DMS153 treated with DMSO at 0.1 percent for 48 hours (cell line): ENCODE measurements around the gene SYCN.
"Not testable (repeated sequence)": the region's sequence is repeated elsewhere in the genome, so short reads cannot be mapped to it uniquely, and the experiment has no call there.

Source experiments
- DNase-seq: peaks from one replicate; lab custom pipeline; 2025; ENCODE audit not compliant: unreplicated experiment; lab: John Stamatoyannopoulos, UW

The SYCN gene

DNA sequence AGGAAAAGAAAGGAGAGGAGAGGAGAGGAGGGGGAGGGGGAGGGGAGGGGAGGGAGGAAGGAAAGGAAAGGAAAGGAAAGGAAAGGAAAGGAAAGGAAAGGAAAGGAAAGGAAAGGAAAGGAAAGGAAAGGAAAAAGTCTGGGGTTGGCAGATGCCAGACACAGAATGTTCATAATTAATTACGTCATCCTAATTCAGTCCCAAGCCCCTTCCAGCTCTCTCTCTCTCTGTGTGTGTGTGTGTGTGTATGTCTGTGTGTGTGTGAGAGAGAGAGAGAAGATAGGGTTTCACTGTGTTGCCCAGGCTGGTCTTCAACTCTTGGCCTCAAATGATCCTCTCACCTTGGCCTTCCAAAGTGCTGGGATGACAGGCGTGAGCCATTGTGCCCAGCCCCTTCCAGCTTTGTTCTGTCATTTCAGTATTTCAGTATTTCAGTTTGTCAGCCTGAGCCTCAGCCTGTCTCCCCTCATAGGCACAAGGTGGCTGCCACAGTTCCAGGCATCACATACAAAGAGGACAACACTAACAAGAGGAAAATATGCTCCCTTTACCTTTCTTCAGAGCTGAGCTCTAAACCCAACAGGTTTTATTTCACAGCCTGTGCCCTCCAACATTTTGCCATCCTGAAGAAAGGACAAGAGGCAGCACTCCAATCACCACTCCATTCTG is 26.2 kb upstream of the SYCN start:
- DNase-seq = no peak

DNA sequence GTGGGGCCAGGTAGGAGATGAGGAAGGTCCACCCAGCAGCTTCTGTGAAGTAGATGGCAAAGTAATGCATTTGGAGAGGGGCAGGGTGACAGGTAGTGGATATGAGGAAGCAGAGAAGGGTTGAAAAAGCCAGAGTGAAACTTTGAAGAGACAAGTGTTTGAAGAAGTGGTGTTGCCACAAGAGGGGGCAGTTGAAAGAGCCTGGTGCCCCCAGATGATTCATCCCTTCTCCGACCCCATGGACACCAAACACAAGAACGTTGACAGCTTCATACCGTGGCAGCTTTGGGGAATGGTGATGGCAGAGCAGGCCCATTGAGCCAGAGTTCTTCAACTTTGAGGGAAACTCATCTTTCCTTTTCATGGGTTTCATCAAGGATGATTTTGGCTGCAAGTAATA is 20.8 kb upstream of the SYCN start:
- DNase-seq = no peak

DNA sequence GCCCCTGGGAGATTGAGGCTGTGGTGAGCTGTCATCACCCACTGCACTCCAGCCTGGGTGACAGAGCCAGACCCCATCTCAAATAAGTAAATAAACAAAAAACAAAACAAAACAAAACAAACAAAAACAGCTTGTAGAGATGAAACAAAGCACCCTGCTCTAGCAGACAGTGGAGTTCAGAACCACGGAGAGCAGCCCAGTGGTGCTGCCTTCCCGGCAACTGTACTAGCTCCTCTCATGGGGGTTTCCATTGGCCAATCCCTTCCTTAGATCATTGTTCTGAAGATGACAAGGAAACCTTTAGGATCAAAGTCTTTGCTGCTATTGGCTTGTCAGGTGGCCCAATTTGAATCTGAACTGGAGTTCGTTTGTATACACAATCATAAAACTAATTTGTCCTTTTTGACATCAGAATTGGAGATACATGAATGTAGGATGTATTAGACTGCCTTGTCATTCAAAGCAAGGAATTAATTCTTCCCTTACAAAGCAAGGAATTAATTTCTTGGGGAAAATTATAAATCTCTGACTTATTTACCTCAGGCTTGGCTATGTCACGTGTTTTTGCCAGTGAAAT is 19.7 kb upstream of the SYCN start:
- no peak for DNase-seq

DNA sequence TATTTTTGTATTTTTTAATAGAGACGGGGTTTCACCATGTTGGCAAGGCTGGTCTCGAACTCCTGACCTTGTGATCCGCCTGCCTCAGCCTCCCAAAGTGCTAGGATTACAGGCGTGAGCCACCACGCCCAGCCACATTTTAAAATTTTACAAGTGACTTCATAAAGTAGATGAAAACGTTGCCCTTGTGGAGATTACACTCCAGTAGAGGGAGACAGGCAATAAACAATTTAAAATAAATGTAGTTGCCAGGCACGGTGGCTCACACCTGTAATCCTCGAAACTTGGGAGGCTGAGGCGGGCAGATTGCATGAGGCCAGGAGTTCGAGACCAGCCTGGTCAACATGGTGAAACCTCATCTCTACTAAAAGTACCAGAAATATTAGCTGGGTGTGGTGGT is 15.0 kb upstream of the SYCN start:
- not testable (repeated sequence) for DNase-seq

DNA sequence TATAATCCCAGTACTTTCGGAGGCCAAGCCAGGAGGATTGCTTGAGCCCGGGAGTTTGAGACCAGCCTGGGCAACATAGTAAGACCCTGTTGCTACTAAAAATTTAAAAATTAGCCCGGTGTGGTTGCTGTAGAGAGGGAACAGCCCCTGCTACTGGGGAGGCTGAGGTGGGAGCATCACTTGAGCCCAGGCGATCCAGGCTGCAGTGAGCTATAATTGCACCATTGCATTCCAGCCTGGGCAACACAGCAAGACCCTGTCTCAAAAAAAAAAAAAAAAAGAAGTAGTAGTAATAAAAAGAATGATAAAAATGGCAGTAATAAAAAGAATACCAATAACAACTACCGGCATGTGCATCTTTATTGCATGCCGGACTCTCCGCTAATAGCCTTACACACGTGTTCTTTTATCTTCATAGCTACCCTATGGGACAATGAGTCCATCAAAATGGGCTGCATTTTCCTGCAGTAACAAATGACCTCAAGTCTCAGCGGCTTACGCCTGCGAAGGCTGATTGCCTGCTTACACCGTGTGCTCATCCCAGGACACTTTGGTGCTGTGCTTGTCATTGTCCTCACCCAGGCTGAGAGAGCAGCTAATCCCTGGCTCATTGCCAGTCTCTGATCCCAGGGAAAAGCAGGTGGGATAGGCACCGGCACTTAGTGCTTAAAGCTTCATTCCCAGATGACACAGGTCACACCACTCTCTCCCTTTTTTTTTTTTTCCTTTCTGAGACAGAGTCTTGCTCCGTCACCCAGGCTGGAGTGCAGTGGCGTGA is 14.4 kb upstream of the SYCN start:
- DNase-seq = no peak

DNA sequence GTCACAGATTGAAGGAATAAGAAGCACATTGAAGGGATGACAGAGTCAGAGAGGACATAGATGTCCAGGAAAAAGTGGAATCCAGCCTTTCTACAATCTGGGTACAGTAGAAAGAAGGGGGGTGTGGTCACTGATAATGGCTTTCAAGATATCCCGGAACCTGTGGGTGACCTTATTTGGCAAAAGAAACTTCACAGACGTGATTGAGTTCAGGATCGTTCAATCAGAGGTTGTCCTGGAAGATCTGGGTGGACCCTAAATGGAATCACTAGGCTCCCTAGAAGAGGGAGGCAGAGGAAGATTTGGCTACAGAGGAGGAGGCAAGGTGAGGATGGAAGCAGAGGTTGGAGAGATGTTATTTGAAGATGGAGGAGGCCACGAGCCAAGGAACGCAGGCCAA is 13.0 kb upstream of the SYCN start:
- no peak for DNase-seq

DNA sequence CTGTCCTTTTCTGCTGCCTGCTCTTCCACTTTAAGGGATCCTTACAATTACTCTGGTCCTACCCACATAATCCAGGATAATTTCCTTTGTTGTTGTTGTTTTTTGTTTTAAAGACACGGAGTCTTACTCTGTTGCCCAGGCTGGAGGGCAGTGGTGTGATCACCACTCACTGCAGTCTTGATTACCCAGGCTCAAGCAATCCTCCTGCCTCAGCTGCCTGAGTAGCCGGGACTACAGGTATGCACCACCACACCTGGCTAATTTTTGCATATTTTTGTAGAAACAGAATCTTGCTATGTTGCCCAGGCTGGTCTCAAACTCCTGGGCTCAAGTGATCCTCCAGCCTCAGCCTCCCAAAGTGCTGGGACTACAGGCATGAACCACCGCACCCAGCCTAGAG is 11.3 kb upstream of the SYCN start:
- DNase-seq = not testable (repeated sequence)

DNA sequence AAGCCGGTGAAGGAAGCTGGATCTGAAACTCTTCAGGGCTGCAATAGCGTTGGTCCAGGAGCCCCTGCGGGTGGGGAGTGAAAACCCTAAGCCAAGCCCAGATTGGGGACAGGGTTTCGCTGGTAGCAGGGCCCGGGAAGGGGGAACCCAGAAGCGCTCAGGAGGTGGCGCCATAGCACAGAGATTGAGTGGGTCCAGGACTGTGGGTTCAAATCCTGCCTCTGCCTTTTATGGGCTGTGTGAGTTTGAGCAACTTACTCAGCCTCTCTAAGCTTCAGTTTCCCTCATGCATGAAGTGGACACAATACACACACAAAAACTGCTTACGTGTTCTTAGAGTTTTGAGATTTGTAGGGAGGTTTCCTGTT is 8.3 kb upstream of the SYCN start:
- no peak for DNase-seq

DNA sequence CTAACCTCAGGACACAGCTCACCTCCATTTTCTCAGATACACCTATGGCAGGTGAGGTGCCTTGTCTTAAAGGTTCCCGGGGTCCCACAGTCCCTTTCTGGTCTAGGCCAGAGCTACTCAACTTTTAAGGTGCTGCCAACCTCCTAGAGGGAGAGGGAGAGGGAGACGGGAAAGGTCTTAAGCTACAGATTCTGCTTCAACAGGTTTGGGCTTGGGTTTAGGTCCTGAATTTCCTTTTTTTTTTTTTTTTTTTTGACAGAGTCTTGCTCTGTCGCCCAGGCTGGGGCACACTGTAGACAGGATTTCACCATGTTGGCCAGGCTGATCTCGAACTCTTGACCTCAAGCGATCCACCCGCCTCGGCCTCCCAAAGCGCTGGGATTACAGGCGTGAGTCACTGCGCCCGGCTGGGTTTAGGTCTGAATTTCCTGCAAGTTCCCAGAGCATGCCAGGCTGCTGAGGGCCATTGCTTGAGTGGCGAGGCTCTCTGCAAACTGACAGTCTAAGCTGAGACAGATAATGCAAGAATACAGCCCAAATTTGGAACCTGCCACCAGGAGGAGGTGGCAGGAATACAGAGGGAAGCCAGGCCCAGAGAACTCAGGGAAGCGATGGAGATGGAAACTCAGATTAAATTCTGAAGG is 7.8 kb upstream of the SYCN start:
- DNase-seq = no peak

DNA sequence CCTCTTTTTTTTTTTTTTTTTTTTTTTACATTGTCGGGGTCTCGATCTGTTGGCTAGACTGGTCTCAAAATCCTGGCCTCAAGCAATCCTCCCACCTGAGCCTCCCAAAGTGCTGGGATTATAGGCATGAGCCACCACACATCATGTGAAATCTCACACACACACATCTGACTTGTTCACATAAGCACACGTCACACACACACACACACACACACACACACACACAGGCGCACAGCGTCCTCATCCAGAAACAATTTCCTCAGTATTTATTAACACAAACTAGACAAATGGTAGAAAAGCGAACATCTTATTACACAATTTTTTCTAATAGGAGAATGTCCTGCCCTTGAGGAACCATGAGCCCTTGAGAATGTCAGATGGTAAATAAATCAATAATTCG is 5.1 kb upstream of the SYCN start:
- DNase-seq = no peak

DNA sequence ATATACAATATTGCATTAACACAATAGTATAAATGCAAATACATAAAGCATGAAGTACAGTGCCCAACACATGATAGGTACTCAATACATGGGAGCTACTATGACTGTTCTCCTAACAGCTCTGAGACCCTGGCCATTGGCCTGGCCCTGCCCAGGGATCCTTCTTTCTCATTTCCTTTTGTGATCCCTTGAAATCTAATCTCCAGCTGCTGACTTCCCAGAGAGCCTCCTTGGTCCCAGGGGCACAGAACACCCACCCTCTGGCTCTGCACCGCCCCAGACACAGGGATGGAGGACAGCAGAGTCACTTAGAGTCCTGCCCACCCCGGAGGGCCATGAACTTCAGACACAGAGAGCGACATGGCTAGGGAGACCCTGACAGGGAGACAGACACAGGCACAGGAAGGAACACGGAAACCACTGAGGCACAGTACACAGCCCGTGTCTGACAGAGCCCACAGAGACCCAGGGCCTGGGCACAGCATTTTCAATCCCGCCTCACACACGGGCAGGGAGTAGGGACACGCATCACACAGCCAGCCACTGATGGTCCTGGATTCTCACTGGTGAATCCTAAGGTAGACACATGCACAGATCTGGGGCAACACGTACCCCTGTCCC is 4.2 kb upstream of the SYCN start:
- DNase-seq = no peak

DNA sequence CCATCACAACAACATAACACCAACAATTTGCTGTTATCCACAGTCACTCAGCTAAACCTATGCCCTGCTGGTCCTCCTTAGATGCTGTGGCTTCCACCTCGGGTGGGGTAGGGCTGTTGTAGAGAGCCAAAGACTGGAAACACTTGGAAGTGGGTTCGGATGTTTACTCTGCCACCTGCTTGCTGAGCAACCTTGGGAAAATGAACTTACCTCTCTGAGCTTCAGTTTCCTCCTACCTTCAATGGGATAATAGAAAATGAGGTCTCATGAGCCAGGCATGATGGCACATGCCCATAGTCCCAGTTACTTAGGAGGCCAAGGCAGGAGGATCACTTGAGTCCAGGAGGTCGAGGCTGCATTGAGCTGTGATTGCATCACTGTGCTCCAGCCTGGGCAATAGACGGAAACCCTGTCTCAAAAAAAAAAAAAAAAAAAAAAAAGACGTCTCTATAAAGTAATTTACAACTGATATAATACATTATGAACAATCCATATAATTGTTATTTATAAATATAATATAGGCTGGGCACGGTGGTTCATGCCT is 3.3 kb upstream of the SYCN start:
- no peak for DNase-seq

DNA sequence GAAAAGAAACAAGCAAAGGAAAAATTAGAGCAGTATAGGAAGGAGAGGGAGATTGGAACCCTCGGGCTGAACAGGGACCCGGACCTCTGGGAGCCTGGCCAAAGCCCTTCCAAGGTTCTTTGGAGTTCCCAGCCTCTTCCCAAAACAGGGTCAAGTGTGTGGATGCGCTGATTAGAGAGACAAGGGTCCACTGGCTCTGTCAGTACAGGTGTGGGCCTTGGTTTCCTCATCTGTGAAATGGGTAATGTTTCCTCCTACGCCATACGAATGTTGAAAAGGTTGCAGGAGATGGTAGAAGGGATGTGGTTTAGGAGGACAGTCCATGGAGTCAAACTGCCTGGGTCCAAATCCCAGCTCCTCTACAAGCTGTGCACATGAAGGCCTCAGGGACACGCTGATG is 2.1 kb upstream of the SYCN start:
- no peak for DNase-seq

DNA sequence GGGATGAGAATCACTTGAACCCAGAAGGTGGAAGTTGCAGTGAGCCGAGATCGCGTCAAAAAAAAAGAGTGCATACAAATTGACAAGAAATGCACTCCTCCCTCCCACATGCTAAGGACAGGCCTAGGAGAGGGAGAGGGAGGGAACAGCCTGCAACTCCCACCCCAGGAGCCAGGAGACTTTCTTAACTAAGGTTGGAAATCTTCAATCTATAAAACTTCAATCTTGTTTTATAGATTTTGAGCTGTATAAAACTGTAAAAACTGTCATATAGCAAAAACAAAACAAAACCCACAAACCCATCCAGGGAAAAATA is 1.3 kb upstream of the SYCN start:
- DNase-seq = no peak

DNA sequence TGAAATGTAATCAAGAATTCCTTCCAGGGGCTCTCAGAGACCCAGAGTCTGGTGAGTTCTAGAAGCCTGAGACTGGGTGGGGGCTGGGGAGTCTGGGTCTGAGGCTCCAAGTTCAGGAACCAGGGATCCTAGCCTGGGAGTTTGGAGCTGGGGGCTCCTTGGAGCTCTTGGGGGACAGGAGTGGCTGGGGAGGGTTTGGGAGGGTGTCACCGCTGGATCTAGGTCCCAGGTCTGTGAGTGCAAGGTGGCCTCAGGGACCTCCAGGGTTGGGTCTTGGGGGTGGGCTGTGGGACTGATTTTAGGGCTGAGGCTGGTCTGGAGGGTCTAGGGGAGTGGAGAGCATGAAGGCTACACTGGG is 1.1 kb downstream of the SYCN start:
- no peak for DNase-seq

DNA sequence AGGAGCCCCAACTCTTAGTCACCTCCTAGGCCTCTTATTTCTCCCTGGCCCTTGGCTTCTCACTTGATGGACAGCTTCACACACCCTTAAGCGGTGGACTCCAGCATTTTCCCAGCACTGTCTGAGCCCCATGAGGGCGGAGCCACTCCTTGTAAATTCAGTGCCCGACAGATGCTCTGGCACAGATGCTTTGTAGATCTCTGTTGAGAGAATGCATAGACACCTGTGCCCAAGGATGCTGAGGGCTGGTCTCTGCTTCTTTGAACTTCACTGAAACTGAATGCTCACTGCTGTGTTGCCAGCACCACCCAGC is 3.3 kb downstream of the SYCN start:
- no peak for DNase-seq

DNA sequence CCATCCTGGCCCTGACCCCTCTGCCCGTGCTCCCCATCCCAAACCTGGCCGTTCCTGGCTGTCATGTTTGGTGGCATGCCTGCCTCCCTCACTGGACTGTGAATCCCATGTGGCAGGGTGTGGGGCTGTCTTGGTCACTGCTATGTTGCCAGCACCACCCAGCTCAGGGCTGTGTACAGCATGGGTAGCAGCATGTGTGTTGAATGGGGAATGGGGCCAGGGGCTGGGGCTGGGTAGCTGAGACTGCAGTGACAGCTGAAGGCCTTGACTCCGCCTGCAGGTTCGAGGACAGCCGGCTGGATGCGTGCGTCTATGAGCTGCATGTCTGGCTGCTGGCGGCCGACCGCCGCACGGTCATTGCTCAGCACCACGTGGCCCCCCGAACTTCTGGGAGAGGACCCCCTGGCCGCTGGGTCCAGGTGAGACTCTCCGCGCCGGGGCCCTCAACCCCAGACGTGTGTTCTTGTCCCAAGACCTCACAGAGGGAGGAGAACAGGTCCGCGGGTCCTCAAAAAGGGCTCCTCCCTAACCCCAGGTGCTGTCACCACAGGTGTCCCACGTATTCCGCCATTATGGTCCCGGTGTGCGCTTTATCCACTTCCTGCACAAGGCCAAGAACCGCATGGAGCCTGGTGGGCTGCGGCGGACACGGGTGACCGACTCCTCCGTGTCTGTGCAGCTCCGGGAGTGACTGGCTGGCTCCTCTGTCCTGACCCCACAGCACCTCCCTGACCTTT is 3.8 kb downstream of the SYCN start:
- DNase-seq = no peak

DNA sequence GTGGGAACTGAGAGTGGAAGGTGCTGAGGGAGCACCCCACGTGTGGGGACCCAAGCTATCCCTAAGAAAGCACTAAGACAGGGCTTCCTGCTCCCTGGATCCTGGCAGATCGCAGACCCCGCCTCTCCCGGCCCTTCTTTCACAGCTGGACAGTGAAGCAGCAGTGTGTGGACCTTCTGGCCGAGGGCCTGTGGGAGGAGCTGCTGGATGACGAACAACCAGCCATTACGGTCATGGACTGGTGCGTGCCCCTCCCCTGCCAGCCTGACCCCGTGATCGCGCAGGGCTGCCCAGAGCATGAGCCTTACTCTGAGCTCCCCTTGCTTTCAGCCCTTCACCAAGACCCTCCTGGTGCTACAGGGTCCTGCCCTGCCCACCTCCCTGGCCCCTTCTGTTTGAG is 5.0 kb downstream of the SYCN start:
- DNase-seq = no peak

DNA sequence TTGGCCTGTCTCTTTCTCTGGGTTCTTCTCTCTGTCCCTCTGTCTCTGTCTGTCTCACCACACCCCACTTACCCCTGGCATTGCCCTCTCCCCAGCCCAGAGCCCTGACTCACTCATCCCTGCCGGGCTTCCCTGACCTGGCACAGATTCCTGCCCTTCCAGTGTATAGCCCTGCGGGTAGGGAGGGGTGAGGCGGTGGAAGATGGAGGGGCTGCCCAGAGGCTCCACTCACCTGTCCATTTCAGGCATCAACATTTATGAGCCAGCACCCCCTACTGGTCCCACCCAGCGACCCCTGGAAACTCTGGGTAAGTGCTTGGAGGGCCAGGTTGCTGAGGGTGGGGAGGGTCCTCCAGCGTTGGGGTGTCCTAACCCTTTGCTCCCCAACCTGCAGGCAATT is 6.3 kb downstream of the SYCN start:
- DNase-seq = no peak

DNA sequence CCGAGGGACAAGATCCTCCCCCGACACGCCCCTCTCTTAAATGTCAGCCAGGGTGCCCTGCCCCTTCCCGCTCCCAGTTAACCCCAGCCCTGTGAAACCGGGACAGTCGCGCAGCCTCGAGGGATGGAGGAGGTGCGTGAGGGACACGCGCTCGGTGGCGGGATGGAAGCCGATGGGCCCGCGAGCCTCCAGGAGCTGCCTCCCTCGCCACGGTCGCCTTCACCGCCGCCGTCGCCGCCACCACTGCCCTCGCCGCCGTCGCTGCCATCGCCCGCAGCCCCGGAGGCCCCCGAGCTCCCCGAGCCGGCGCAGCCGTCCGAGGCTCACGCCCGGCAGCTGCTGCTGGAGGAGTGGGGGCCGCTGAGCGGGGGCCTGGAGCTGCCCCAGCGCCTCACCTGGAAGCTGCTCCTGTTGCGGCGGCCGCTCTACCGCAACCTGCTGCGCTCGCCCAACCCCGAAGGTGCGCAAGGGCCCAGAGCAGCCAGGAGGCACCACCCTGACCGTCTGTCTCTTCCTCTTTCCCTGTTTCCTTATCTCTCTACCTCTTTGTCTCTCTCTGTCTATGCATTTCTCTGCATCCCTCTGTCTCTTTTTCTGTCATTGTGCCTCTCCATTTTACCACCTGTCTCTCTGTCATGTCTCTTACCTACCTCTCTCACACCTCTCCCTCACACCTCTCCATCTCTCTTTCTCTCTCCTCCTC is 7.1 kb downstream of the SYCN start, which contains the start of gene NCCRP1:
TSS of gene NCCRP1 (plus strand) at position 105 of the 703 bp plus-strand sequence. CDS start at position 124, 19 bp downstream.
- DNase-seq = no peak
